ENCODE results near the gene PZP. TPM values are rescaled to one million over a fixed set of nuclear protein-coding genes. Genes with fewer than 3 reads are reported as not detected.

PZP gene
- total and polyA plus RNA-seq, 2 donors (not counting 1 experiment from before 2014, with no cell fraction given) = not detected

DNA sequence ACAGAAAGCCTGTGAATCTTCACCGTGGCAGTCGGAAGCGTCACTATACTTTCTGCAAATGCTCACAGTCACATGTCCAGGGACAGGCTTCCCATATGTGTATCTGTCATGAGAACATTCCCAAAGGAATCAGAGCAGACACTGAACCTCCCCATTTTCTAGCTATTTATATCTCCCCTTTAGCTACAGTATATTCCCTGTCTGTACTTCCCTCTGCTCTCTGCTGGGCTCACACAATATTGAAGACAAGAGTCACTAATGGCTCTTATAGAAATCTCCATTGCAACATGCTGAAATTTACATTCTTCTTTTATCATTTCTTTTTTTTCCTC lies 100.7 kb downstream of the PZP start:
- no peak overlapping the region for H3K4me3 ChIP-seq (ENCODE audit: control extremely low read depth in 1 of 5, extremely low read depth in 1 of 5, insufficient read depth in 1 of 5, low read depth in 2 of 5, low read length in 4 of 5)
- no peak overlapping the region for H3K27ac Mint-ChIP-seq
- no peak overlapping the region for H3K9ac ChIP-seq (ENCODE audit: low read length)
- no peak for DNase-seq
- intact Hi-C loops (cut with micrococcal nuclease) = no loop called here
- WGBS (ENCODE audit: insufficient coverage) = 88% methylated on average over 3 of the region's 3 CpGs
- no peaks in the 10 kb centered on the region for H4K20me1 ChIP-seq (ENCODE audit: control insufficient read depth, insufficient read depth, low read length, poor library complexity, severe bottlenecking)
- no peak for ATAC-seq (ENCODE audit: low read depth)
- POLR2A ChIA-PET = no interaction called here
- H3K79me2 ChIP-seq (ENCODE audit: control insufficient read depth, insufficient read depth, low read length) = no peaks in the 10 kb centered on the region
- no peaks in the 10 kb centered on the region for H3K36me3 ChIP-seq (replicated peaks in 1 of 2; ENCODE audit: control extremely low read depth in 1 of 2, control insufficient read depth in 1 of 2, extremely low read depth in 1 of 2, insufficient read depth in 2 of 2, low read length in 1 of 2)
- H3K4me1 ChIP-seq (ENCODE audit: control insufficient read depth in 2 of 2, insufficient read depth in 2 of 2, low read length in 2 of 2) = no peaks in the 10 kb centered on the region
- no peak overlapping the region for H3K27ac ChIP-seq (ENCODE audit: low read length in 2 of 2)
- TF ChIP-seq, protein P1, sequence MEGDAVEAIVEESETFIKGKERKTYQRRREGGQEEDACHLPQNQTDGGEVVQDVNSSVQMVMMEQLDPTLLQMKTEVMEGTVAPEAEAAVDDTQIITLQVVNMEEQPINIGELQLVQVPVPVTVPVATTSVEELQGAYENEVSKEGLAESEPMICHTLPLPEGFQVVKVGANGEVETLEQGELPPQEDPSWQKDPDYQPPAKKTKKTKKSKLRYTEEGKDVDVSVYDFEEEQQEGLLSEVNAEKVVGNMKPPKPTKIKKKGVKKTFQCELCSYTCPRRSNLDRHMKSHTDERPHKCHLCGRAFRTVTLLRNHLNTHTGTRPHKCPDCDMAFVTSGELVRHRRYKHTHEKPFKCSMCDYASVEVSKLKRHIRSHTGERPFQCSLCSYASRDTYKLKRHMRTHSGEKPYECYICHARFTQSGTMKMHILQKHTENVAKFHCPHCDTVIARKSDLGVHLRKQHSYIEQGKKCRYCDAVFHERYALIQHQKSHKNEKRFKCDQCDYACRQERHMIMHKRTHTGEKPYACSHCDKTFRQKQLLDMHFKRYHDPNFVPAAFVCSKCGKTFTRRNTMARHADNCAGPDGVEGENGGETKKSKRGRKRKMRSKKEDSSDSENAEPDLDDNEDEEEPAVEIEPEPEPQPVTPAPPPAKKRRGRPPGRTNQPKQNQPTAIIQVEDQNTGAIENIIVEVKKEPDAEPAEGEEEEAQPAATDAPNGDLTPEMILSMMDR (IDR thresholded peaks at IDR 0.05) = no peak
- no peak for TF ChIP-seq EZH2 (IDR thresholded peaks at IDR 0.05; ENCODE audit: borderline replicate concordance, insufficient read depth, low read depth, low read length, poor library complexity, severe bottlenecking)
- H2AFZ ChIP-seq (ENCODE audit: insufficient read depth, low read depth, low read length, poor library complexity, severe bottlenecking) = no peak overlapping the region
- peaks cover 9% of the 10 kb centered on the region for H3K27me3 Mint-ChIP-seq
- no peaks in the 10 kb centered on the region for H3K9me3 ChIP-seq (ENCODE audit: control extremely low read depth in 1 of 3, control insufficient read depth in 2 of 3, insufficient read depth in 1 of 3, low read length in 2 of 3)
- no peaks in the 10 kb centered on the region for H3K9me3 Mint-ChIP-seq (ENCODE audit: insufficient read depth)
- H3K4me1 Mint-ChIP-seq = no peaks in the 10 kb centered on the region
- CTCF ChIA-PET = no interaction called here
- H3K27me3 ChIP-seq (replicated peaks in 1 of 4; ENCODE audit: control extremely low read depth in 1 of 4, control insufficient read depth in 3 of 4, insufficient read depth in 4 of 4, low read length in 3 of 4) = no peaks in the 10 kb centered on the region
- H3K4me2 ChIP-seq (replicated peaks; ENCODE audit: low read depth, low read length, poor library complexity, severe bottlenecking) = no peak overlapping the region
- H3K4me3 Mint-ChIP-seq = no peak overlapping the region

DNA sequence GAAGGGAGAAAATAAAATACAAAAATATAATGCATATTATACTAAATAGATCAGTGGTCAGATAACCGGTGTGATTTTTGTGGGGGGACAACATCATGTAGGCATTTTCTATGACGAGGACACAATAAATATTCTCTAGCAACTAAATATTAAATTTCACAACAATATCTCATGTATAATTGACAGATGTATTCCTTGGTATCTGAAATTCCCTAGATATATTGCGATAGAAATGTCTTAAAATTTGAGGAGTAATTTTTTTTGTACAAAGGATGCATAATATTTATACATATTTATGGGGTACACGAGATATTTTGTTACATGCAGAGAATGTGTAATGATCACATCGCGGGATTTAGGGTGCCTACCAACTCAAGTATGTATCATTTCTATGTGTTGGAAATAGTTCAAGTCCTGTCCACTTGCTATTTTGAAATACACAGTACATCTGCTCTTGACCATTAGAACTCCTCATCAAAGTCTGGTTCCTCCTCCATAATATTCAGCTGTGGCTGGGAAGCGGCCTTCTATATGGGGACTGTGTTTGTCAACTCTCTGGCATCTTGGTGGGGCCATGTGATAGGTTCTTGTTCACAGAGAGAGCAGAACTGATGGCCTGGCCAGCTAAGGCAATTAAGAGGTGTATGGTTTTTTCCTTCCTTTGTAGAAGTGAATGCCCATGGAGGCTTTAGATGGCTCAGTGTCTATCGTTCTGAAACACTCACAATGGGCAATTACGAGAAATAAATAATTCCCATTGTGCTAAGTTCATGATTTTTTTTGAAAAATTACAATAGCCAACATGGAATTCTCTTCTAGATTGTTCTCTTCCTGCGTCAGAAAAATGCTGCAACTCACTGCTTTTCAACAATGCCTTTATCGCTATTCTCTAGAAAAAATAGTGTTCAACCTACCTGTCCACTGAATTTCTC lies 101.3 kb downstream of the PZP start:
- WGBS (ENCODE audit: insufficient coverage) = 92% methylated on average over 2 of the region's 11 CpGs
- no peaks in the 10 kb centered on the region for H3K9me3 ChIP-seq (ENCODE audit: control extremely low read depth in 1 of 3, control insufficient read depth in 2 of 3, insufficient read depth in 1 of 3, low read length in 2 of 3)
- ChIA-PET CTCF (no interaction called here), POLR2A (no interaction called here)
- H3K27me3 ChIP-seq (replicated peaks in 1 of 4; ENCODE audit: control extremely low read depth in 1 of 4, control insufficient read depth in 3 of 4, insufficient read depth in 4 of 4, low read length in 3 of 4) = no peaks in the 10 kb centered on the region
- DNase-seq (no peak), ATAC-seq (ENCODE audit: low read depth) (no peak)
- Mint-ChIP-seq H3K4me1 (no peaks in the 10 kb centered on the region), H3K27ac (no peak overlapping the region), H3K9me3 (ENCODE audit: insufficient read depth) (no peaks in the 10 kb centered on the region), H3K27me3 (peaks cover 6% of the 10 kb centered on the region), H3K4me3 (no peak overlapping the region)
- no peak for TF ChIP-seq EZH2 (IDR thresholded peaks at IDR 0.05; ENCODE audit: borderline replicate concordance, insufficient read depth, low read depth, low read length, poor library complexity, severe bottlenecking)
- TF ChIP-seq, protein P1 (IDR thresholded peaks at IDR 0.05) = no peak
- no peaks in the 10 kb centered on the region for H3K36me3 ChIP-seq (replicated peaks in 1 of 2; ENCODE audit: control extremely low read depth in 1 of 2, control insufficient read depth in 1 of 2, extremely low read depth in 1 of 2, insufficient read depth in 2 of 2, low read length in 1 of 2)
- no peaks in the 10 kb centered on the region for H3K4me1 ChIP-seq (ENCODE audit: control insufficient read depth in 2 of 2, insufficient read depth in 2 of 2, low read length in 2 of 2)
- H3K9ac ChIP-seq (ENCODE audit: low read length) = no peak overlapping the region
- no peaks in the 10 kb centered on the region for H4K20me1 ChIP-seq (ENCODE audit: control insufficient read depth, insufficient read depth, low read length, poor library complexity, severe bottlenecking)
- no peak overlapping the region for H3K27ac ChIP-seq (ENCODE audit: low read length in 2 of 2)
- no peak overlapping the region for H3K4me2 ChIP-seq (replicated peaks; ENCODE audit: low read depth, low read length, poor library complexity, severe bottlenecking)
- no peaks in the 10 kb centered on the region for H3K79me2 ChIP-seq (ENCODE audit: control insufficient read depth, insufficient read depth, low read length)
- H2AFZ ChIP-seq (ENCODE audit: insufficient read depth, low read depth, low read length, poor library complexity, severe bottlenecking) = no peak overlapping the region
- H3K4me3 ChIP-seq (ENCODE audit: control extremely low read depth in 1 of 5, extremely low read depth in 1 of 5, insufficient read depth in 1 of 5, low read depth in 2 of 5, low read length in 4 of 5) = no peak overlapping the region
- intact Hi-C loops (cut with micrococcal nuclease) = no loop called here

Data from B cell (primary cell).